Cerebellar nuclear complex (tissue), 1 donor: ENCODE results near the gene CAMLG.

Source experiments
- DNase-seq, 2 experiments: peaks; one replicate each; lab custom pipeline; 2025; lab: John Stamatoyannopoulos, UW

CAMLG gene

DNA sequence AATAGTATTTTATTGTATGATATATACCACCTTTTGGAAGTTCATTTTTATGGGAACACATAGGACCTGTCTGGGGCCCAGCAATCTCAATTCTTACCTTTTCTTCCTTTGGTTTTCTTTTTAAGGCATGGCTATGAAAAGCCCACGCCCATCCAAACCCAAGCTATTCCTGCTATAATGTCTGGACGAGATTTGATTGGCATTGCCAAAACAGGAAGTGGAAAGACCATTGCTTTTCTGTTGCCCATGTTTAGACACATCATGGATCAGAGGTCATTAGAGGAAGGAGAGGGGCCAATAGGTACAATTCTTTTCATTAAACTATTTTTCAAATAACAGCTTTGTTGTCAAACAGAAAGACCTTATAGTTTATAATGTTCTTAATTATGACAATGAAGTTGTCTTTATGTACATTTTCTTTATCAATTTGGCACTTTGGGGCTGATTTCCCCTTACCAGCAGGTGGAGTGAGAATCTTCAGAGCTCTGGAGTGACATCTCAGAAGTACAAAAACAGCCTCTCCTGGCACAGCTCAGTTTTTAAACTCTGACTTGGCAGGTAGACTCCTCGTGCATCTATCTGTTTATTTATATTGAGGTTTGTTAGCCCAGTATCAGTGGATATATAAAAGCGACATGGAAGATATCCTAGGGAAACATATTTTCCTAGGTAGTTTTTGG is 46.0 kb downstream of the CAMLG start:
- no peak for DNase-seq

DNA sequence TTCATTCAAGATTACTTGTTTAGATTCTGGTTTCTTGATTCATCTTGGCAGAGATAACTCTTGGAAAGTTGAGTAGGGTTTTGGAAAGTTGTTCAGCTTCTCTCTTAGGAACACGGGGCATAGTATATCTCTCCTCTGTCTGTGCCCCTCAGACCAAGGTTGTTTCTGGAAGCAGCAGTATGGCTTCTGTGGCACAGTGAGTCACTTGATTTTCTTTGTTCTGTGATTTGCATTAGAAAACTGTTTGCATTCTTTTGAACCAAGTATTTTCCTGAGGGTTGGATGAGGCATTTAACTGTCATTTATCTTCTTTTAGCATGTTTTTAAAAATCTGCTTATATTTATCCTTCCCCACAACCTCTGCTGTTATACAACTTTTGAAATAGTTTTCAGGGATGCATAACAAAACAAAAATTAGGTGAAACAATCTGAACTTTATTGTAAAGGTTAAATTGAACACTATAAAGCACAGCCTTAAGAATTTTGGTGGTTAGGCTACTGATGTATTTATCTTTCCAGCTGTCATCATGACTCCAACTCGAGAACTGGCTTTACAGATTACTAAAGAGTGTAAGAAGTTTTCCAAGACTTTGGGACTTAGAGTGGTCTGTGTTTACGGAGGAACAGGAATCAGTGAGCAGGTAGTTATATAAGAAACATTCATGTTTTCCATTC is 46.7 kb downstream of the CAMLG start:
- no peak for DNase-seq

DNA sequence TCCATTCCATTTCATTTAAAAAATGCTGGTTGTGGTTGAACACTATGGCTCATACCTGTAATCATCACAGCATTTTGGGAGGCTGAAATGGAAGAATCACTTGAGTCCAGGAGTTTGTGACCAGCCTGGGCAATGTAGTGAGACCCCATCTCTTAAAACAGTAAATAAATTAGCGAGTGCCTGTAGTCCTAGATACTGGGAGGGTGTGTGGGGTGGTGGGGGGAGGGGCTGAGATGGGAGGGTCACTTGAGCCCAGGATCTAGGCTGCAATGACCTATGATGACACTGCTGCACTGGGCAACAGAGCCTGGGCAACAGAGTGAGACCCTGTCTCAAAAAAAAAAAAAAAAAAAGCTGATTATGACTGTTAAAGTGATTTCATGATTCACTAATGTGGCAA is 49.3 kb downstream of the CAMLG start:
- DNase-seq, result no peak

DNA sequence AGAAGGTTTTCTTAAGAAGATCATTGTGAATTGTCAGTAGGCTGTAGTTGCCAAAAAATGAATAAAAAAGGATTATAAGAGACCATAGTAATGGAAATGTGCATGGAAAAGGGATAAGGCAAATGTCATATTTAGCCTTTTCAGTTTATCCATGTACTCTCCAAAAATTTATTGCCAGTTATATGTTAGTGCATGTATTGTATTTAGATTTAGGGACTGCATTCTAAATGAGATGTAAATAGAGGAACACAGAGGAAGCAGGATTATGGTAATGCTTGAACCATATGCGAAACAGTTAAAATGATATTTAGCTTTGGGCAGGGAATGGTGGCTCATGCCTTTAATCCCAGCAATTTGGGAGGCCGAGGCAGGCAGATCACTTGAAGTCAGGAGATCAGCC is 53.2 kb downstream of the CAMLG start:
- DNase-seq, result no peak

DNA sequence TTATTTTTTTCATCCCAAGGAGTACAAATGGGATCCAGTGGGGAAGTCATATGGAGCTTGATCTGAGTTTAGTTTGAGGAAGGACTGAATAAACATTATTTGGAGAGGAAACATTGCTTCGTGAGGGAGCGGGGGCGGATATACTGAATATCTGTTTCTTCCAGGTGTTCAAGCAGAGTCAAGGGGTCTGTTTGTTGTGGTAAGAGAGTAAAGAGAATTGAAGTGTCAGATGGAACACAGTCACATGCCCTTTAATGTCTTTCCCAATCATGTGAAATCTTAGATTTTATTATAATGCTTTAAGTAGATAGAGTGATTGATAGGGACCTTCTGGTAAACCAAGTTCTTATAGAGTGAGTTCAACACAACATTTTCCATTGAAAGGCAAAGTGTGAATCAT is 53.9 kb downstream of the CAMLG start:
- no peak for DNase-seq

DNA sequence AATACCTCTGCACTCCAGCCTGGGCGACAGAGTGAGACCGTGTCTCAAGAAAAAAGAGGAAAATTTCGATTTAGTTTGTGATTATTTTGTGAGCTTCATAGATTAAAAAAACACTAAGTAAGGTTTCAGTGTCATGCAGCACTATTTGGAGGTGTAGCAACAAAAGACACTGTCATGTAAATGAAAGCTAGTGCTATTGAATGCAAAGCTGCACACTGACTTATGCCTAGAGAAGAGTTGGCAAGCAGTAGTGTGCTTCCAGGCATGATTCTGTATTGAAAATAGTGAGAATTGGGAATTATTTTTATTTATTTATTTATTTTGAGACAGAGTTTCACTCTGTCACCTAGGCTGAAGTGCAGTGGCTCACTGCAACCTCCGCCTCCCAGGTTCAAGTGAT is 54.8 kb downstream of the CAMLG start:
- DNase-seq, result no peak

DNA sequence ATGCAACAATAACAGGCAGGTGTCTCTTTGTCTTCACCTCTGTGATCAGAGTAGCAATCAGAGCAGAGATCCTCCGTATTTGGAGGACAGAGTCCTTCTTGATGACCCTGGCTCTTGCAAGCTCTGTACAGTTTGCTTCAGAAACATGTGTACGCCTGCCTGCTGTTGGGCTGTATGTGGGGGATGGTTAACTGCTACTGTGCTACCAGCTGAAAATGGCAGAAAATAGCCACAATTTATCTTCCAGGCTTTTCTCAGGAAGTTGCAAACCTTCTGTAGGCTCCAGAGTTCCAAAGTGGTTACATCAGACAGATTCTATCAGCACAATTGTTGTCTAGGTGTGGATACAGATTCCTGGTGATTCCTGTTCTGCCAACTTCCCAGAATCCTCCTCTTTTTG is 55.7 kb downstream of the CAMLG start:
- no peak for DNase-seq

DNA sequence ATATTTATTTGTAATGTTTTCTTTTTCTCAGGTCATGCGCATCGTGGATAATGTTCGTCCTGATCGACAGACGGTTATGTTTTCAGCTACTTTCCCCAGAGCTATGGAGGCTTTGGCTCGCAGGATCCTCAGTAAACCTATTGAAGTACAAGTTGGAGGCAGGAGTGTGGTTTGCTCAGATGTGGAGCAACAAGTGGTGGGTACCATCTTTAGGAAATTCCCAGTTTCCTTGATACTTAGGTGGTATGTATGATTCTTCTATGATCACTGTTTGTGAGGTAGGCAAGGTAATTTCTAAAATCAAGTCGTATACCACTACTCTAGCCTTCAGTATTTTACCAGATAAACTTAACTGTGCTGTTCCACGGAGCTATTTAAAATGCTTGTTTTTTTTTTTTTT is 56.5 kb downstream of the CAMLG start:
- no peak for DNase-seq

DNA sequence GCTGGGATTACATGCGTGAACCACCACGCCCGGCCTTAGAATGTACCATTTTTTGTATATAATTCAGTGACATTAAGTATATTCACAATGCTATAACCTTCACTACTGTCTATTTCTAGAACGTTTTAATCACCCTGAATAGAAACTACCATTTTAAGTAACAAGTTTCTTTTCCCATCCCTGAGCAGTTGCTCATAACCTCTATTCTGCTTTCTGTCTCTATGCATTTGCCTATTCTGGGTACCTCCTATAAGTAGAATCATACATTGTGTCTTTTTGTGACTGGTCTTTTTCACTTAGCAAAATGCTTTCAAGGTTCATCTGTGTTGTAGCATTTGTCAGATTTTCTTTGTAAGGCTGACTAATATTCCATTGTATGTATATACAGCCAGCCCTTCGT is 60.1 kb downstream of the CAMLG start:
- no peak for DNase-seq
